Ecto neural progenitor cell (in vitro differentiated cells): ENCODE results near the gene OR2Z1.

ENCODE experiments used
- DNase-seq: peaks from one replicate; pipeline ENCODE4 v3.0.0-alpha.2; 2018; ENCODE audit warnings: low spot score

Gene OR2Z1

GRCh38 chr19:8721334-8721733 is at the start of gene OR2Z1:
TSS of gene OR2Z1 (plus strand) at chr19:8721634. CDS start at chr19:8731029, 9,395 bp downstream.
- no peak for DNase-seq

DNA sequence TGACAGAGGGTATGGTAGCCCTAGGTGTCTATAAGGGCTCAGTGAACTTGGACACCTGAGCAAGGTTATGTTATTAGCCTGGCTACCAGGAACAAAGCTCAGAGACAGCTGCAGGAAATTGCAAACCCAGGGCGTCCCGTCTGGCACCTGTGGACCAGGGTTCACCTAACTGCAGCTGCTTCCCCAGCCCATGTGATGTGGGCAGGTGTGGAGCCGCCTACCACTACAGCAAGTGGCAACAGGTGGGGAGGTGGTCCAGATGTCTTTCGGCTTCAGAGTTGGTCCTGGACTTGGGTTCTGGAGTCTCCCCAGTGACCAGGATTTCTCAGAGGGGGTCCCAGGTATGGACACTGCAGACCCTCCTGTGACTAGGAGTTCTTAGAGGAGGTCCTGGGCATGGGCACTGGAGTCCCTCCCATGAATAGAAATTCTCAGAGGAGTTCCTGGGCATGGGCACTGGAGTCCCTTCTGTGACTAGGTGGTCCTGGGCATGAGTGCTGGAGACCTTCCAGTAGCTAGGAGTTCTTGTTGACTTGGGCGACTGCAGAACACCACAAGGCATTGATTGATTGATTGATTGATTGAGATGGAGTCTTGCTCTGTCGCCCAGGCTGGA is 48.0 kb upstream of the OR2Z1 start:
- no peak for DNase-seq

- DNase-seq: no peak
These were observed 46.4 kb upstream of the OR2Z1 start for GRCh38 chr19:8675066-8675465.

DNA sequence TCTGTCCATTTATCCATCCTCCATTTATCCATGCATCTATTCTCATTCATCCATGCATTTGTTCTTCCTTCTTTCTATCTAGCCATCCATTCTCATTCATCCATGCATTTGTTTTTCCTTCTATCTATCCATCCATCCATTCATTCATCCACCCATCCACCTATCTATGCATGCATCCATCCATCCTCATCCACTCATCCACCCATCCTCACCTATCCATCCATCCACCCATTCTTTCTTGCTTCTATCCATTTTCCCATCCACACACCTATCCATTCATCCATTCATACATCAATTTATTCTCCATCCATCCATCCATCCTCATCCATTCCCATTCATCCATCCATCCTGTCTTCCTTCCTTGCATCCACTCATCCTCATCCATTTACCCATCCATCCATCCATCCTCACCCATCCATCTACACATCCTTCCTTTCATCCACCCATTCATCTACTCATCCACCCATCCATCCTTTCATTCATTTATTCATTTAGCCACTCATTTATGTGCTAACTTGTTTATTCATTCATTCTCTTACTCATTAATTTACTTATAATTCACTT is 43.1 kb upstream of the OR2Z1 start:
- no peak for DNase-seq

DNA sequence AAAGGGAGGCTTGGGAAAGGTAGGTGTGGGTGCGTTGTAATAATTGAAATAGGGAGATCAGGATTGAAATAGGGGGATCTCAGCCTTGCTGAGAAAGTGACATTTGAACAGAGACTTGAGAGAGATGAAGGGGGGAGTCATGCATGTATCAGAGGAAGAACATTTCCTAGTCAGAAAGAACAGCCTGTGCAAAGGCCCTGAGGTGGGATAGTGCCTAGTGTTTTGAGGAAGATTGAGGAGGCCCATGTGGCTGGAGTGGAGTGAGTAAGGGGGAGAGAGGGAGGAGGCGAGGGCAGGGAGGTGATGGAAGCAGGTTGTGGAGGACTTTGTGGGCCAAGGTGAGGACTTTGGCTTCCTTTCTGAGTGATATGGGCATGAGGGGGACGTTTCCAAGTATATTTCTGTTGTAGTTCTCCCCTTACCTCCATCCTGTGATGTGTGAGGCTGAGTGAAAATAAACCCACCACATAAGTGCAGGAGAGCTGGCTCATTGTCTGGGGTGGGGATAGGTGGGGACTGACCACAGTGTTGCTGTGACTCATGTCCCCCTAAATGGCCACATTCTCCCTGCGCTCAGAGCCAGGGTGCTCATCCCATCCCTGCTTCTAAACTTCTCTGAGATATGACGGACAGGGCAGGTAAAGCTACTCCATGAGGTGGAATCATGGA is 40.6 kb upstream of the OR2Z1 start:
- DNase-seq: no peak

GRCh38 chr19:8681345-8682029 is 39.9 kb upstream of the OR2Z1 start:
- DNase-seq: no peak

- DNase-seq: no peak
These were observed 39.0 kb upstream of the OR2Z1 start for GRCh38 chr19:8682472-8682871.

DNA sequence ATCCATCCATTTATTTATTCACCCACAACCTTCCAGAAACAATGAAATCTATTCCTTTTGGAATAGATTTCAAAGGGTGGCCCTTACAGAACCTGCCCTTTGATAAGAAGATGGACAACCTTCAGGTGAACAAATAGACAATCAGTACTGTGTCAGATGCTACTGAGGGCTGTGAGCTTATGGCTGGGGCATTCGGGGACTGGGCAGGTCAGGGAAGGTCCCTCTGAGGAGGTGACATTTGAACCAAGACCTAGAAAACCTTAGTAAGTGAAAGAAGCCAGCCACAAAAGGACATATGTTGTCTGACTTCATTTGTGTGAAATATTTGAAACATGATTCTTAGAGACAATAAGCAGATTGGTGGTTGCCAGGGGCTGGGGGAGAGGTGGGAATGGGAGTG is 38.5 kb upstream of the OR2Z1 start:
- no peak for DNase-seq

DNA sequence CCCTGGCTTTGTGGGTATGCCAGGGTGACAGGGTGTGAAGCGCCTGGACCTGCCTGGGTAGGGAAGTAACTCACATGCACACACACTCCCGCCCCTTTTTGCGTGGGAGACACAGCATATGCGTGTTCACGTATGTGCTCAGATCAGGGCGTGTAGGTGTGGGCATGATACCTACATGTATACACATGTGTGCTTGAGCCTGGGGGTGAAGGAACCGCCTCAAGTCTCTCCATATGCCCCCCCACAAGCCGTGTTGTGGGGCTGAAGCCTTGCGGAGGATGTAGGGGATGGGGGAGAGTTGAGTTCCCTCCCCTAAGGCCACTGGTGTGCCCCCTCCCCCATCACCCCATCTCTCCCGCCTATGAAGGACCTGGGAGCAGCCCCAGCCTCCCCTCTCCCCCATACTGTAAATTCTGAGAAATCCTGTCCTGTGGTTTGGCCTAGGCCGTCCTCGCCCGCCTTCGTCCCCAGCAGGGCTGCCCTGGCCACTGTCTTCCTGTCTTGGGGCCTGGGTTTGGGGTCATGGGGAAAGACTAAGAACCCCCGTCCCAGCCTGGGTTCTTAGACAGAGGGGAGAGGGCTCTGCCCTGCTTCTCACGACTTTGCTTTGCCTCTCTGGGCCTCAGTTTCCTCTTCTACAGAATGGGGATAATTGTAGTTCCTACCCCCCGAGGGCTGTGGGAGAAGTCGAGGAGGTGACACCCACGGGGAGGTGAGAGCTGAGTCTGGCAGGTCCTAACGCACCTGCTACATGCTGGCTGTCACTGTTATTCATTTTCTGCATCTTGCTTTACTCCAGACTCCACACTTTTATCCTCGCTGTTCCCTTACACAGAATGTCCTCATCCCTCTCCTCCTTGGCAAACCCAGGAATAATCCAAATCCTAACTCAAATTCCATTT is 37.2 kb upstream of the OR2Z1 start:
- no peak for DNase-seq

- DNase-seq: no peak
These were observed 34.9 kb upstream of the OR2Z1 start for GRCh38 chr19:8686549-8686948.

- DNase-seq: no peak
These were observed 32.5 kb upstream of the OR2Z1 start for GRCh38 chr19:8688930-8689329.

- no peak for DNase-seq
These were observed 30.5 kb upstream of the OR2Z1 start for GRCh38 chr19:8690753-8691539.

DNA sequence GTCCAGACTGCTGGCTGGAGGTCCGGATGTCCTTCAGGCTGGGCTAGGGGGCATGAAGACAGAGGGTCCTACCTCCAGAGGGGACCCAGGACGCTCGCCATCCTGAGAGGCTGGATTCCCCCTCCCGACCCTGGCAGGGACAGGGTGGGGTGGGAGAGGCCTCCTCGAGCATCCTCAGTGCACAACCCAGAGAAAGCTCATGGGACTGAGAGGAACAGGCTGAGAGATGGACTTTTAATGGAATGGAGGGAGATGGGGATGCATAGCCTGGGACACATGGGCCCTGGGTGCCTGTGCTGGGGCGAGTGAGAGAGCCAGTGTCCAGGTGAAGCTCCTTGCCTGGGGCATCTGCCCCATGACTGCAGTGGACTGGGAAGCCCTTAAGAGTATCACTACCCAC is 25.9 kb upstream of the OR2Z1 start:
- DNase-seq: no peak

GRCh38 chr19:8695911-8696310 is 25.5 kb upstream of the OR2Z1 start:
- DNase-seq: no peak

DNA sequence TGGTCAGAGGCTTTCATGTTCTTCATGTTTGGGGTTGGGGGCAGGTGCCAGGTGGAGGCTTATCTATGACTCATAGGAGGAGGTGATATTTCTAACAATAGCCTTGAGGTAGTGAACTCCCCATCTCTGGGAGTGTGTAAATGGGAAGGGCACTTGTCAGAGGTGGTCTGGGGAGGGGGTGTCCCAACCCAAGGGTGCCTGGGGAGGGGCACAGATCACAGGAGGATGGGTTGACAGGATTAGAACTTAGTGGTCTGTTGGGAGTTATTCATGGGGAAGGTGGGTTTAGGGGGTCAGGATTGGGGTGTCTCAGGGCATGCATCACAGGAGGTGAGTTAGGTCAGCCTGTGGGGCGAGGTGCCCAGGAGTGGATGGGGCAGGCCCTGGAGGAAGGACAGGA is 24.4 kb upstream of the OR2Z1 start:
- no peak for DNase-seq

- DNase-seq: peak; percentile 60
These were observed 23.6 kb upstream of the OR2Z1 start for GRCh38 chr19:8697671-8698432.

- no peak for DNase-seq
These were observed 22.9 kb upstream of the OR2Z1 start, which contains the start of gene ACTL9 for GRCh38 chr19:8698433-8699063. TSS of gene ACTL9 (minus strand) at chr19:8698795. CDS start at chr19:8698701, 94 bp downstream.

- DNase-seq: peak; percentile 1
These were observed 21.5 kb upstream of the OR2Z1 start for GRCh38 chr19:8699908-8700307.

DNA sequence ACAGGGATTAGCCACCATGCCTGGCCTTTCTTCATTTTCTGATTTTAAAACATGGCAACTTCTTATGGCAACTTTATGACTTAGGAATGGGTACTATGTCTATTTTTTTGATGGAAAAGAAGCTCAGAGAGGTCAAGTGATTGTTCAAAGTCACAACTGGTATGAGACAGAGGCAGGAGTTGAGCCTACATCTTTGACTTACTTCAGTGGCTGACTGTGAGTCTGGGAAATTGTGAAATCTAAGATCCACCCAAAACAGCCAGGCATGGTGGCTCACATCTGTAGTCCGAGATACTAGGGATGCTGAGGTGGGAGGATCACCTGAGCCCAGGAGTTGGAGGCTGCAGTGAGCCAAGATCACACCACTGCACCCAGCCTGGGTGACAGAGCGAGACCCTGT is 20.5 kb upstream of the OR2Z1 start:
- DNase-seq: peak; percentile 20

DNA sequence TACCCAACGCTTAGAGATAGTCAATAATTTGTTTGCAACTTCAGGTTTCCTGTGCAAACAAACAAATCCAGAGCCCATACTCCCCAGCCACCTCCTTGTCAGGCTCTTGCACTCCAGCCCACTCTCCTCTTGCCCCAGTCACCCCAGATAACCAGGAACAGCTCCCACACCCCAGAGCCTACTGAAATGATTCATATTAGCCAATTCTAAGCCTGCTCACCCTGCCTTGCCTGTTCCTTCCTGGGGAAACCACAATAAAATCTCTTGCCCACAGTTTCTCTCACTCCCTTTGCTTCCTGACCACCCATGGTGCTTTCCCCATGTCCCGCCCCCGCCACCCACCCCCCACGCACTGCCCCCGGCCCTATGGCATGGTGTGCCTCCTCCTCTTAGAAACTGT is 19.1 kb upstream of the OR2Z1 start:
- DNase-seq: peak; percentile 15
